HL-60 (cell line): Measurements from ENCODE around the gene DLEC1.

Experiments
- DNase-seq, 2 experiments: peaks; one replicate each; pipeline ENCODE4 v3.0.0-alpha.2; 2010 to 2020; ENCODE audit warnings: low read depth in 1 of 2, low spot score in 1 of 2
- H3K27ac ChIP-seq: fragments of 250-450 bp; sonication (Bioruptor Pico); replicated peaks from 2 replicates; pipeline ENCODE4 v1.5.1; 2020; ENCODE audit warnings: mild to moderate bottlenecking, moderate library complexity
- H3K27me3 ChIP-seq: fragments of 250-450 bp; sonication (Bioruptor Pico); 2 replicates; pipeline ENCODE4 v1.5.1; 2021; ENCODE audit warnings: mild to moderate bottlenecking, moderate library complexity; ENCODE audit not compliant: insufficient read depth, poor library complexity, severe bottlenecking
- H3K4me3 ChIP-seq: replicated peaks from 2 replicates; pipeline ENCODE4 v1.5.1; 2011; ENCODE audit warnings: mild to moderate bottlenecking, control low read depth, low read length; ENCODE audit not compliant: insufficient read depth
- GABPA ChIP-seq: IDR thresholded peaks from 2 replicates; pipeline ENCODE4 v1.6.1; 2012; ENCODE audit warnings: low read depth
- POLR2AphosphoS5 ChIP-seq: IDR thresholded peaks from 2 replicates; pipeline ENCODE4 v1.6.1; 2012; ENCODE audit warnings: low read depth
- SPI1 ChIP-seq: IDR thresholded peaks from 2 replicates; pipeline ENCODE4 v1.6.1; 2012; ENCODE audit warnings: low read depth, mild to moderate bottlenecking, borderline replicate concordance
- TF ChIP-seq, protein P1 (sequence below): IDR thresholded peaks from 2 replicates; pipeline ENCODE4 v1.6.1; 2012; ENCODE audit warnings: low read depth; ENCODE audit not compliant: insufficient replicate concordance
- TF ChIP-seq, protein P2 (sequence below): IDR thresholded peaks from one replicate; pipeline ENCODE4 v1.5.1; 2011; ENCODE audit warnings: low read length, control low read depth, inconsistent platforms; ENCODE audit not compliant: insufficient read depth

The DLEC1 gene

DNA sequence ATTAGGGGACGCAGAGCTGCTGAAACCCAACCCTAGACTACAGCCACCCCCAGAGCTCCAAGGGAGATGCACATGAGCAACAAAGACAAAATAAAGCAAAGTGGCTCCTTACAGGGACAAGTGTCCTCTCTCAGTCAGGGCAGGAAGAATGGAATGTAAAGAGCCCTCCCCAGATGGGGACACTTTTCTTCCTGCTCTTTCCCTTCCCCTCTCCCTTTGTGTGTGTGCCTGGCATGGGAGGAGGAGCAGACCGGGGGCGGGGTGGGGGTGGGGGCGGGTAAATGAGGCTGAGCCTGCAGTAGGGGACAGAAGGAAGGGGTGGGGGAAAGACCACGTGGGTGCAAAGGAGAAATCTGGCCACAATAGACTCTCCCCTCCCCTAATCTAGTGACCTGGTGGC is 60.5 kb downstream of the DLEC1 start:
- Histone ChIP-seq H3K27ac (no peak overlapping the region), H3K27me3 (no peaks in the 10 kb centered on the region), H3K4me3 (no peak overlapping the region)
- TF ChIP-seq, protein P1, sequence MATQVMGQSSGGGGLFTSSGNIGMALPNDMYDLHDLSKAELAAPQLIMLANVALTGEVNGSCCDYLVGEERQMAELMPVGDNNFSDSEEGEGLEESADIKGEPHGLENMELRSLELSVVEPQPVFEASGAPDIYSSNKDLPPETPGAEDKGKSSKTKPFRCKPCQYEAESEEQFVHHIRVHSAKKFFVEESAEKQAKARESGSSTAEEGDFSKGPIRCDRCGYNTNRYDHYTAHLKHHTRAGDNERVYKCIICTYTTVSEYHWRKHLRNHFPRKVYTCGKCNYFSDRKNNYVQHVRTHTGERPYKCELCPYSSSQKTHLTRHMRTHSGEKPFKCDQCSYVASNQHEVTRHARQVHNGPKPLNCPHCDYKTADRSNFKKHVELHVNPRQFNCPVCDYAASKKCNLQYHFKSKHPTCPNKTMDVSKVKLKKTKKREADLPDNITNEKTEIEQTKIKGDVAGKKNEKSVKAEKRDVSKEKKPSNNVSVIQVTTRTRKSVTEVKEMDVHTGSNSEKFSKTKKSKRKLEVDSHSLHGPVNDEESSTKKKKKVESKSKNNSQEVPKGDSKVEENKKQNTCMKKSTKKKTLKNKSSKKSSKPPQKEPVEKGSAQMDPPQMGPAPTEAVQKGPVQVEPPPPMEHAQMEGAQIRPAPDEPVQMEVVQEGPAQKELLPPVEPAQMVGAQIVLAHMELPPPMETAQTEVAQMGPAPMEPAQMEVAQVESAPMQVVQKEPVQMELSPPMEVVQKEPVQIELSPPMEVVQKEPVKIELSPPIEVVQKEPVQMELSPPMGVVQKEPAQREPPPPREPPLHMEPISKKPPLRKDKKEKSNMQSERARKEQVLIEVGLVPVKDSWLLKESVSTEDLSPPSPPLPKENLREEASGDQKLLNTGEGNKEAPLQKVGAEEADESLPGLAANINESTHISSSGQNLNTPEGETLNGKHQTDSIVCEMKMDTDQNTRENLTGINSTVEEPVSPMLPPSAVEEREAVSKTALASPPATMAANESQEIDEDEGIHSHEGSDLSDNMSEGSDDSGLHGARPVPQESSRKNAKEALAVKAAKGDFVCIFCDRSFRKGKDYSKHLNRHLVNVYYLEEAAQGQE, result no peak
- TF ChIP-seq POLR2AphosphoS5 (no peak), SPI1 (no peak), GABPA (no peak)
- TF ChIP-seq, protein P2, sequence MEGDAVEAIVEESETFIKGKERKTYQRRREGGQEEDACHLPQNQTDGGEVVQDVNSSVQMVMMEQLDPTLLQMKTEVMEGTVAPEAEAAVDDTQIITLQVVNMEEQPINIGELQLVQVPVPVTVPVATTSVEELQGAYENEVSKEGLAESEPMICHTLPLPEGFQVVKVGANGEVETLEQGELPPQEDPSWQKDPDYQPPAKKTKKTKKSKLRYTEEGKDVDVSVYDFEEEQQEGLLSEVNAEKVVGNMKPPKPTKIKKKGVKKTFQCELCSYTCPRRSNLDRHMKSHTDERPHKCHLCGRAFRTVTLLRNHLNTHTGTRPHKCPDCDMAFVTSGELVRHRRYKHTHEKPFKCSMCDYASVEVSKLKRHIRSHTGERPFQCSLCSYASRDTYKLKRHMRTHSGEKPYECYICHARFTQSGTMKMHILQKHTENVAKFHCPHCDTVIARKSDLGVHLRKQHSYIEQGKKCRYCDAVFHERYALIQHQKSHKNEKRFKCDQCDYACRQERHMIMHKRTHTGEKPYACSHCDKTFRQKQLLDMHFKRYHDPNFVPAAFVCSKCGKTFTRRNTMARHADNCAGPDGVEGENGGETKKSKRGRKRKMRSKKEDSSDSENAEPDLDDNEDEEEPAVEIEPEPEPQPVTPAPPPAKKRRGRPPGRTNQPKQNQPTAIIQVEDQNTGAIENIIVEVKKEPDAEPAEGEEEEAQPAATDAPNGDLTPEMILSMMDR, result no peak
- DNase-seq, result no peak

DNA sequence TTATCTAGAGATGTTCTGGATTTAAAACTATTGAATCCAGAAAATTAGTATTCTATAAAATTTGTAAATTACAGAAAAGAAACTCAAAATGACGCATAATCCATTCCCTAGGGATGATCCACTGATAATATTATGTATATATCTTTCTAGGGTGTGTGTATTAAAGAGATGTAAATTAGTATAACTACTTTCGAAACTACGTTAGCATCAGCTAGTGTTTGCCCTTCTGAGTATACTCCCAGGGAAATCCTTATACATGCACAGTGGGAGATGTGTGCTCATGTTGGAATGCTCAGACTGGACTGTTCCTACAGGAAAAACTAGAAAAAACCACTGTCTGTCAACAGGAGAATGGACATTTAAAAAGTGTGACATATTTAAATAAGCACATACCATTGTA is 61.5 kb downstream of the DLEC1 start:
- TF ChIP-seq, protein P1, result no peak
- TF ChIP-seq GABPA (no peak), SPI1 (no peak), POLR2AphosphoS5 (no peak)
- TF ChIP-seq, protein P2, result no peak

DNA sequence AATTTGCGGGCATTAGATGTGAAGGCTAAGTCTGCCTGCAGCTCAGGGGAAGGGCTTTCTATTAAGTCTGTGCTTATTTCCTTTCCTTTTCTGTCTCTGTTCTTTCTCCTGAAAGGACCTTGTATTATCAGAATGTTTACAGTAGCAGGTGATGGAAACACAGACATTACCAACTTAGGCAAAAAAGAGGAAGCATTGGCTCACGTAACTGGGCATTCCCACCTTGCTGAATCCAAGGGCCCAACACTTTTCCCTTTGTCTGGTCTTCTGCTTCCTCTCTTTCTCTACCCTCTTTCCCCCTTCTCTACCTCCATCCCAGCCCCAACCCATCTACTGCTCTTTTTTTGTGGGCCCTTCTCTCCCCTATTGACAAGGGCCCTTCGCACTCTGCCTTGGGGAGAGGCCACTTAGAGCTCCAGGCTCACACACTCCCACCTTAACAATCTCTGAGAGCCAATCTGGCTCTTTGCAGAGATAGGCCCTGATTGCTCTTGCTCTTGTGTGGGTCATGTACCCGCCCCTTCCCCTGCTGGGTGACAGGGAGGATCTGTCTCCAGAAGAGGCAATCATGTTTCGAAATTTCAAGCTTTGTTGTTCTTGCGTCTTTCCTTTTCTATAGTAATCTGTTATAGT is 62.9 kb downstream of the DLEC1 start:
- Histone ChIP-seq H3K27ac (no peak overlapping the region), H3K4me3 (no peak overlapping the region), H3K27me3 (no peaks in the 10 kb centered on the region)
- DNase-seq, result peak in 1 of 2 experiments; percentile 42
- TF ChIP-seq SPI1, result no peak

More for the DNA sequence above, 61.5 kb downstream of the DLEC1 start:
- no peak overlapping the region for H3K4me3 ChIP-seq
- H3K27me3 ChIP-seq, result no peaks in the 10 kb centered on the region
- DNase-seq, result no peak
- no peak overlapping the region for H3K27ac ChIP-seq

DNA sequence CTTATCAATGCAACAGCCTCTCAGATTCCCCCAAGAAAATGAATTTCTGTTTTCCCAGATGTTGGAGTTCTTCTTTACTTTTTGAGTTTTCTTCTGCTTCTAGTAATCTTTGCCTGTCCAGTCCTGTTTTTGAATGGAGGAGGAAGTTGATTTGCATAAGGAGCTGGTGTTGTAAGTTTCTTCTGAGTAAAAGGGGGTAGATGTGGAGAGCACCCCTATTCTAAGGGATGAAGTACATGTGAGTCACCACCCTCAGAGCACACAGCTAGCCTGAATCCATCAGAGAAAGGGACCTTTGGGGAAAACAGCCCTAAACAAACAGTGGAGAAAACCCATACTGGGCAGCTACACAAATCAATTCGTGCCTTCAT is 63.4 kb downstream of the DLEC1 start:
- peak; percentile 36 to 71 for DNase-seq
- no peak overlapping the region for H3K4me3 ChIP-seq
- TF ChIP-seq SPI1, result no peak
- TF ChIP-seq, protein P2, result no peak
- no peak for TF ChIP-seq POLR2AphosphoS5
- TF ChIP-seq, protein P1, result no peak
- no peak for TF ChIP-seq GABPA
- H3K27ac ChIP-seq, result no peak overlapping the region
- no peaks in the 10 kb centered on the region for H3K27me3 ChIP-seq
